HCT116 (cell line): ENCODE results near the gene OR7C1. TPM values are rescaled to one million over a fixed set of nuclear protein-coding genes. Genes with fewer than 3 reads are reported as not detected.
A peak's percentile ranks its signal among the peaks of the same experiment; 100 is the strongest.
"Not testable (repeated sequence)": the region's sequence is repeated elsewhere in the genome, so short reads cannot be mapped to it uniquely, and the experiment has no call there.

Experiments
- ATAC-seq: fragments of 200-7000 bp; cut with Tn5 transposase; 2 replicates; pipeline ENCODE4 v1.9.1; 2020; ENCODE audit warnings: mild to moderate bottlenecking, moderate library complexity
- BruUV-seq: library from RNA; stranded (reverse); fragments of 400-500 nt; replicated peaks from 2 replicates; lab custom pipeline; 2021; lab: Mats Ljungman, UMichigan
- CTCF ChIA-PET: fragments of 300-600 bp; sonication (Branson Sonifier 250); formaldehyde crosslinking; loops from one replicate; lab custom pipeline; 2021; ENCODE audit warnings: antibody characterized with exemption; lab: Charles Lee
- POLR2A ChIA-PET: fragments of 300-600, 350-600 bp; sonication (Branson Sonifier 250); formaldehyde crosslinking; loops from one replicate; lab custom pipeline; 2021; ENCODE audit warnings: antibody characterized with exemption; lab: Charles Lee
- RAD21 ChIA-PET, 2 experiments: fragments of 300-600 bp; sonication (Branson Sonifier 250); formaldehyde crosslinking; loops; one replicate each; lab custom pipeline; 2023; ENCODE audit warnings: low total read pairs in 2 of 2; ENCODE audit not compliant: uncharacterized antibody in 2 of 2, unreplicated experiment in 2 of 2, low non-redundant PET in 1 of 2; lab: Charles Lee
- DNase-seq: peaks from one replicate; pipeline ENCODE4 v3.0.0-alpha.2; 2010; ENCODE audit warnings: low read depth, low spot score
- H2AFZ ChIP-seq: fragments of 200-600 bp; shearing (Covaris generic), sonication (generic); 2 replicates; pipeline ENCODE4 v1.6.1; 2017; ENCODE audit warnings: low read depth, mixed run types, mixed read lengths, antibody characterized with exemption, low read length; ENCODE audit not compliant: poor library complexity, severe bottlenecking
- H3K27ac ChIP-seq: 2 replicates; pipeline ENCODE4 v1.5.1; 2012; ENCODE audit warnings: low read depth, low read length
- H3K27me3 ChIP-seq: fragments of 200-600 bp; sonication (generic); 2 replicates; pipeline ENCODE4 v1.6.1; 2016; ENCODE audit warnings: mixed run types, low read length, mixed read lengths; ENCODE audit not compliant: insufficient read depth
- H3K36me3 ChIP-seq, 2 experiments: fragments of 200-500 bp in 1 of 2; fragments of 200-600 bp in 1 of 2; sonication (Bioruptor generic) in 1 of 2; sonication (generic) in 1 of 2; 2 replicates each; pipeline versions ENCODE4 v1.5.1 to v1.6.1; 2014 to 2016; ENCODE audit warnings: low read length in 2 of 2, inconsistent platforms in 1 of 2, mixed read lengths in 1 of 2, mixed run types in 1 of 2; ENCODE audit not compliant: insufficient read depth in 2 of 2, control insufficient read depth in 1 of 2
- H3K4me1 ChIP-seq, 2 experiments: fragments of 200-600 bp in 1 of 2; sonication (generic) in 1 of 2; 2 replicates each; pipeline versions ENCODE4 v1.5.1 to v1.6.1; 2012 to 2017; ENCODE audit warnings: low read length in 2 of 2, inconsistent platforms in 1 of 2, mild to moderate bottlenecking in 1 of 2, mixed read lengths in 1 of 2, mixed run types in 1 of 2, moderate library complexity in 1 of 2; ENCODE audit not compliant: insufficient read depth in 2 of 2, control insufficient read depth in 1 of 2
- H3K4me2 ChIP-seq: fragments of 200-600 bp; sonication (generic); 2 replicates; pipeline ENCODE4 v1.6.1; 2017; ENCODE audit warnings: mixed run types, low read length, mixed read lengths
- H3K4me3 ChIP-seq, 2 experiments: fragments of 200-600 bp in 1 of 2; sonication (generic) in 1 of 2; replicated peaks in 1 of 2; 2 replicates each; pipeline ENCODE4 v1.5.1; 2011 to 2016; ENCODE audit warnings: low read length in 2 of 2, control low read depth in 1 of 2, low read depth in 1 of 2, mild to moderate bottlenecking in 1 of 2, mixed read lengths in 1 of 2, mixed run types in 1 of 2
- H3K79me2 ChIP-seq: fragments of 200-600 bp; sonication (generic); 2 replicates; pipeline ENCODE4 v1.6.1; 2017; ENCODE audit warnings: mild to moderate bottlenecking, mixed run types, low read length, moderate library complexity, mixed read lengths; ENCODE audit not compliant: insufficient read depth
- H3K9ac ChIP-seq: fragments of 200-600 bp; sonication (generic); 2 replicates; pipeline ENCODE4 v1.6.1; 2016; ENCODE audit warnings: low read length, mixed read lengths
- H3K9me2 ChIP-seq: fragments of 200-600 bp; sonication (generic), shearing (Covaris generic); 2 replicates; pipeline ENCODE4 v1.6.1; 2017; ENCODE audit warnings: mixed run types, mild to moderate bottlenecking, moderate library complexity; ENCODE audit not compliant: insufficient read depth
- H3K9me3 ChIP-seq, 2 experiments: fragments of 200-500 bp in 1 of 2; fragments of 200-600 bp in 1 of 2; sonication (Bioruptor generic) in 1 of 2; sonication (generic) in 1 of 2; 2 replicates each; pipeline ENCODE4 v1.6.1; 2014 to 2017; ENCODE audit warnings: low read length in 2 of 2, mixed read lengths in 2 of 2, inconsistent platforms in 1 of 2, low read depth in 1 of 2, mild to moderate bottlenecking in 1 of 2, mixed run types in 1 of 2, moderate library complexity in 1 of 2; ENCODE audit not compliant: control insufficient read depth in 1 of 2, insufficient read depth in 1 of 2
- H4K20me1 ChIP-seq: fragments of 200-600 bp; sonication (generic), shearing (Covaris generic); 2 replicates; pipeline ENCODE4 v1.6.1; 2017; ENCODE audit warnings: mixed run types, mild to moderate bottlenecking, moderate library complexity; ENCODE audit not compliant: insufficient read depth
- CEBPB ChIP-seq: IDR thresholded peaks from 2 replicates; pipeline ENCODE4 v1.6.1; 2012; ENCODE audit warnings: low read depth
- EGR1 ChIP-seq: IDR thresholded peaks from 2 replicates; pipeline ENCODE4 v1.6.1; 2012; ENCODE audit warnings: low read depth
- FOSL1 ChIP-seq: IDR thresholded peaks from 2 replicates; pipeline ENCODE4 v1.6.1; 2012; ENCODE audit warnings: low read depth
- JUND ChIP-seq: IDR thresholded peaks from 2 replicates; pipeline ENCODE4 v1.6.1; 2012
- intact Hi-C: fragments of 100-400 bp; cut with micrococcal nuclease; formaldehyde crosslinking; loops from 2 replicates; pipeline ENCODE4 v1.10.0; 2022
- total RNA-seq: library from RNA; stranded (reverse); gene quantifications from one replicate; pipeline ENCODE4 v1.2.1, GENCODE V29; 2021; ENCODE audit not compliant: unreplicated experiment

OR7C1 gene
- total RNA-seq, 1 experiment from 2014 or later = not detected

DNA sequence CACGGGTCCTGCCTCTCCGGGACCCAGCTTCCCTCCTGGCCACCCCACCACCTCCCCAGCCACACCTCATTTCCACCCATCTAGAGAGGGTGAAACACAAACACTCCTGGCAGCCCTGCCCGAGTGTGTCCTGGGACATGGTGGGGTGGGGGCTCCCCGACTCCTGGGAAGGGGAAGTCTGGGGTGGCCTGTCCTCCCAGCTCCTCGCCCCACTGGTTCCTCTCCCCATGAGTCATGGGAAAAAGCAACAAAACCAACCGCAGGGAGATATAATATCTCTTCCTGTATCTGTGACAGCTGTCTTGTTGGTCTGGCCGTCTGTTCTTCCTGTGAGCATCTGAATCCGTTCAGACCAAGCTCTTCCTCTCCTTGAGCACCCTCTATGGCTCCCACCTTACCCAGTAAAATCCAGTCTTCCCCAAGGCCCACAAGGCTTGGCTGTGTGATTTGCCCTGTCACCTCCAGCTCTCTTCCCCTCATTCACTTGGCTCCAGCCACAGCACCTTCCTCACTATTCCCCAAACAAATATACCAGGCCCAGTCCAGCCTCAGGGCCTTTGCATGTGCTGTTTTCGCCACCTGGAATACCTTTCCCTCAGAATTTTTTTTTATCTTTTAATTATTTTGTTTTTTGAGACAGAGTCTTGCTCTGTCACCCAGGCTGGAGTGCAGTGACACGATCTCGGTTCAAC, 49.7 kb downstream of the OR7C1 start:
- BruUV-seq, DNase-seq, H3K9me3 ChIP-seq, H3K79me2 ChIP-seq, H3K27ac ChIP-seq, H3K9ac ChIP-seq, H3K4me3 ChIP-seq, H3K9me2 ChIP-seq, RAD21 ChIA-PET, H2AFZ ChIP-seq, H3K36me3 ChIP-seq, H3K27me3 ChIP-seq, H4K20me1 ChIP-seq: not testable (repeated sequence)
- intact Hi-C loops = loop anchor here (2.0 kb wide), 2 partner anchors 104 to 210 kb away; no protein-coding TSS in a partner anchor
- Histone ChIP-seq H3K4me2 (peak overlapping the region; percentile 71), H3K4me1 (peaks cover 14 to 24% of the 10 kb centered on the region in 2 experiments; a peak in 3 of 4 replicates)
- TF ChIP-seq FOSL1 (peak; percentile 30; the same call in 1 of the 2 replicates), JUND (peak; percentile 33)
- CTCF ChIA-PET = interaction anchor here (0.6 to 2.8 kb wide), 8 partner anchors 10 to 307 kb away, joined by 3 to 15 read pairs (median 4); no protein-coding TSS in a partner anchor
- peak; percentile 50 for ATAC-seq
- POLR2A ChIA-PET = interaction anchor here (1.3 kb wide), 1 partner anchor 9 kb away, joined by 4 read pairs; no protein-coding TSS in a partner anchor

DNA sequence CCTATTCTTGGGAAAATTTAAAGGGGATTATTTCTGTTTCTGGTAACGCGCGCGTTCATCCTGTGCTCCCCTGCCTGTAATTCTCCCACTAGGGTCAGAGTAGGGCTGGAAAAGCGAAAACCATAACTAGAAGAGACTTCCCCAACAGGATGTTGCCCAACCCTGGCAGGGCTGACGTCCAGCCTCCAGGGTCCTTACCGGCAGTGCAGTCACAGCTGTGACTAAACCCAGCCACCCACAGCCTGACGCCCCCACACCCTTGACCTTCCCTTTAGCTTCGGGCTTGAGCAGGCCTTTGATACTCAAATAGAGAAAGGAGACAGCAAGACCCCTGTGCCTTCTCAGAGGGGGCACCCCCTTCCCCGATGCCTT, 50.3 kb downstream of the OR7C1 start:
- H3K79me2 ChIP-seq, H3K4me3 ChIP-seq, BruUV-seq, ATAC-seq, H3K36me3 ChIP-seq, RAD21 ChIA-PET, H3K9ac ChIP-seq, H3K27me3 ChIP-seq, H3K9me2 ChIP-seq, H2AFZ ChIP-seq, H4K20me1 ChIP-seq, H3K9me3 ChIP-seq, H3K27ac ChIP-seq, DNase-seq: not testable (repeated sequence)
- intact Hi-C loops = loop anchor here (2.0 kb wide), 2 partner anchors 104 to 210 kb away; no protein-coding TSS in a partner anchor
- Histone ChIP-seq H3K4me1 (peaks cover 14 to 24% of the 10 kb centered on the region in 2 experiments; a peak in 3 of 4 replicates), H3K4me2 (peak overlapping the region; percentile 38; the same call in 1 of the 2 replicates)
- ChIA-PET CTCF (interaction anchor here (0.6 to 2.8 kb wide), 4 partner anchors 186 to 307 kb away, joined by 3 to 15 read pairs (median 8); no protein-coding TSS in a partner anchor), POLR2A (interaction anchor here (1.3 kb wide), 1 partner anchor 8 kb away, joined by 4 read pairs; no protein-coding TSS in a partner anchor)
- TF ChIP-seq EGR1 = peak; percentile 75
- peak; percentile 7; the same call in 1 of the 2 replicates for TF ChIP-seq FOSL1
- TF ChIP-seq CEBPB = 0 out of 2 replicates have a peak, but pooled peaks have one; percentile 16

DNA sequence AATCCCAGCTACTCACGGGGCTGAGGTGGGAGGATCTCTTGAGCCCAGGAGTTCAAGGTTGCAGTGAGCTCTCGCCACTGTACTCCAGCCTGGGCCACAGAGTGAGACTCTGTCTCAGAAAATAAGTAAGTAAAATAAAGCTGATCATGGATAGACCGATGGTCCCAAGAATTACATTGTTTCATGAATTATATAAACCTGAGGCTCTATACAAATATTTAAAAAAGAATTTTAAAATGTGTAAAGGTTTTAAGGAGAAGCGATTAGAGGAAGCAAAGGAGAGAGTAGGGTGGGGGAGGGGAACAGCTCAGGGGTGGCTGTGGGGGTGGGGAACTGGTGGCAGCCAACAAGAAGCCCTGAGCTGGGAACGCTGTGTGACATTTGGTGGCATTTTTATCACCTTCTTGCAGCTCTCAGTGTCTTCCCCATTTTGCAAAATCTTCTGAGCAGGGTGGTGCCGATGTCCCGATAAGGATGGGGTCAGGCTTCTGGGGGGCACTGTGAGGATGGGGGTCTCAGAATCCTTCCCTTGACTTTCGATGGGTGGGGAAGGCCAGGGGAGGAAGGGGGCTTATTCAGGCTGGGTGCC, 51.5 kb downstream of the OR7C1 start:
- POLR2A ChIA-PET, intact Hi-C loops, H3K9me3 ChIP-seq, H3K27me3 ChIP-seq, CTCF ChIA-PET, H3K79me2 ChIP-seq, ATAC-seq, H3K4me3 ChIP-seq, H3K4me2 ChIP-seq, H2AFZ ChIP-seq, H4K20me1 ChIP-seq, H3K9me2 ChIP-seq, BruUV-seq, H3K9ac ChIP-seq, H3K27ac ChIP-seq, H3K36me3 ChIP-seq, DNase-seq: not testable (repeated sequence)
- RAD21 ChIA-PET = interaction anchor here in 1 of 2 experiments (0.6 kb wide), 1 partner anchor 79 kb away, joined by 3 read pairs; no protein-coding TSS in a partner anchor
- peaks cover 14 to 24% of the 10 kb centered on the region in 2 experiments; a peak in 3 of 4 replicates for H3K4me1 ChIP-seq
